SKM-1 (cell line): ENCODE results near the gene SPATA21.
"Not testable (repeated sequence)": the region's sequence is repeated elsewhere in the genome, so short reads cannot be mapped to it uniquely, and the experiment has no call there.

Source experiments
- DNase-seq: peaks from one replicate; lab custom pipeline; 2025; ENCODE audit not compliant: unreplicated experiment; lab: John Stamatoyannopoulos, UW

Gene SPATA21

GRCh38 chr1:16436946-16437474 lies at the start of gene SPATA21:
SPATA21 (minus strand) TSS chr1:16437424; CDS start chr1:16431371, 6,053 bp downstream.
- no peak for DNase-seq

GRCh38 chr1:16487011-16487410 lies 49.8 kb upstream of the SPATA21 start:
- not testable (repeated sequence) for DNase-seq

- not testable (repeated sequence) for DNase-seq
These were observed 49.1 kb upstream of the SPATA21 start for GRCh38 chr1:16486316-16486715.

- no peak for DNase-seq
These were observed 47.7 kb upstream of the SPATA21 start for GRCh38 chr1:16484931-16485330.

- no peak for DNase-seq
These were observed 47.2 kb upstream of the SPATA21 start for GRCh38 chr1:16484501-16484835.

GRCh38 chr1:16483639-16484500 lies 46.6 kb upstream of the SPATA21 start:
- not testable (repeated sequence) for DNase-seq

- not testable (repeated sequence) for DNase-seq
These were observed 45.9 kb upstream of the SPATA21 start for GRCh38 chr1:16483146-16483545.

- DNase-seq = no peak
These were observed 40.9 kb upstream of the SPATA21 start for GRCh38 chr1:16478091-16478490.

- DNase-seq = not testable (repeated sequence)
These were observed 38.8 kb upstream of the SPATA21 start for GRCh38 chr1:16475771-16476770.

- not testable (repeated sequence) for DNase-seq
These were observed 37.7 kb upstream of the SPATA21 start for GRCh38 chr1:16474891-16475290.

- DNase-seq = no peak
These were observed 37.1 kb upstream of the SPATA21 start for GRCh38 chr1:16474166-16474800.

- DNase-seq = no peak
These were observed 31.3 kb upstream of the SPATA21 start for GRCh38 chr1:16468558-16468957.

- DNase-seq = no peak
These were observed 27.8 kb upstream of the SPATA21 start for GRCh38 chr1:16464917-16465625.

GRCh38 chr1:16462773-16463330 lies 25.6 kb upstream of the SPATA21 start:
- DNase-seq = no peak

GRCh38 chr1:16461681-16462080 lies 24.5 kb upstream of the SPATA21 start:
- no peak for DNase-seq

GRCh38 chr1:16459352-16459925 lies 22.2 kb upstream of the SPATA21 start:
- no peak for DNase-seq

- no peak for DNase-seq
These were observed 21.6 kb upstream of the SPATA21 start for GRCh38 chr1:16458831-16459230.

GRCh38 chr1:16456151-16456550 lies 18.9 kb upstream of the SPATA21 start:
- DNase-seq = not testable (repeated sequence)

GRCh38 chr1:16454909-16455308 lies 17.7 kb upstream of the SPATA21 start:
- not testable (repeated sequence) for DNase-seq
